Effector memory CD4-positive, alpha-beta T cell (primary cell): ENCODE measurements around the gene MED16.
"Not testable (repeated sequence)": the region's sequence is repeated elsewhere in the genome, so short reads cannot be mapped to it uniquely, and the experiment has no call there.

Source experiments
- DNase-seq, 3 donors: peaks; one replicate each; pipeline ENCODE4 v3.0.0-alpha.2; 2020
- H3K27ac ChIP-seq: 2 replicates; pipeline ENCODE4 v1.7.0; 2013; ENCODE audit warnings: mild to moderate bottlenecking, low read length, moderate library complexity; ENCODE audit not compliant: insufficient read depth, poor library complexity, severe bottlenecking
- H3K27me3 ChIP-seq: replicated peaks from 2 replicates; pipeline ENCODE4 v1.7.0; 2013; ENCODE audit warnings: mild to moderate bottlenecking, low read length; ENCODE audit not compliant: insufficient read depth, control insufficient read depth, poor library complexity, severe bottlenecking
- H3K36me3 ChIP-seq: 2 replicates; pipeline ENCODE4 v1.7.0; 2013; ENCODE audit warnings: mild to moderate bottlenecking, low read length, moderate library complexity; ENCODE audit not compliant: control insufficient read depth, insufficient read depth
- H3K4me1 ChIP-seq: 2 replicates; pipeline ENCODE4 v1.7.0; 2013; ENCODE audit warnings: low read length, mild to moderate bottlenecking; ENCODE audit not compliant: control insufficient read depth, insufficient read depth, poor library complexity, severe bottlenecking
- H3K4me3 ChIP-seq: 2 replicates; pipeline ENCODE4 v1.7.0; 2013; ENCODE audit warnings: low read length, low read depth, mild to moderate bottlenecking; ENCODE audit not compliant: insufficient read depth, poor library complexity, severe bottlenecking
- H3K9me3 ChIP-seq: 2 replicates; pipeline ENCODE4 v1.7.0; 2013; ENCODE audit warnings: mild to moderate bottlenecking, low read length, moderate library complexity; ENCODE audit not compliant: control insufficient read depth

Gene MED16

DNA sequence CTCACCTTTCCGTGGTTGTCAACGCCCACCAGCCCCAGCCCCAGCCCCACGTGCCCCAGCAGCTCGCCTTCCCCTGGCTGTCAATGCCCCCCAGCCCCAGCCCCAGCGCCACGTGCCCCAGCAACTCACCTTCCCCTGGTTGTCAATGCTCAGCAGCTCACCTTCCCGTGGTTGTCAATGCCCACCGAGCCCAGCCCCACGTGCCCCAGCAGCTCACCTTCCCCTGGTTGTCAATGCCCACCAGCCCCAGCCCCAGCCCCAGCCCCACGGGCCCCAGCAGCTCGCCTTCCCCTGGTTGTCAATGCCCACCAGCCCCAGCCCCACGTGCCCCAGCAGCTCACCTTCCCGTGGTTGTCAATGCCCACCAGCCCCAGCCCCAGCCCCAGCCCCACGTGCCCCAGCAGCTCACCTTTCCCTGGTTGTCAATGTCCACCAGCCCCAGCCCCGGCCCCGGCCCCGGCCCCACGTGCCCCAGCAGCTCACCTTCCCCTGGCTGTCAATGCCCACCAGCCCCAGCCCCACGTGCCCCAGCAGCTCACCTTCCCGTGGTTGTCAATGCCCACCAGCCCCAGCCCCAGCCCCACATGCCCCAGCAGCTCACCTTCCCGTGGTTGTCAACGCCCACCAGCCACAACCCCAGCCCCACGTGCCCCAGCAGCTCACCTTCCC, 14.9 kb downstream of the MED16 start:
- H3K9me3 ChIP-seq, H3K27ac ChIP-seq, H3K27me3 ChIP-seq, H3K4me1 ChIP-seq, H3K4me3 ChIP-seq, DNase-seq: not testable (repeated sequence)
- H3K36me3 ChIP-seq, result peaks cover 24% of the 10 kb centered on the region

GRCh38 chr19:876780-877314, 16.1 kb downstream of the MED16 start:
- H3K9me3 ChIP-seq, result no peaks in the 10 kb centered on the region
- H3K4me1 ChIP-seq, result peaks cover 8% of the 10 kb centered on the region
- H3K4me3 ChIP-seq, result no peak overlapping the region
- H3K27me3 ChIP-seq, result no peaks in the 10 kb centered on the region
- peaks cover 16% of the 10 kb centered on the region for H3K36me3 ChIP-seq
- no peak for DNase-seq
- no peak overlapping the region for H3K27ac ChIP-seq

DNA sequence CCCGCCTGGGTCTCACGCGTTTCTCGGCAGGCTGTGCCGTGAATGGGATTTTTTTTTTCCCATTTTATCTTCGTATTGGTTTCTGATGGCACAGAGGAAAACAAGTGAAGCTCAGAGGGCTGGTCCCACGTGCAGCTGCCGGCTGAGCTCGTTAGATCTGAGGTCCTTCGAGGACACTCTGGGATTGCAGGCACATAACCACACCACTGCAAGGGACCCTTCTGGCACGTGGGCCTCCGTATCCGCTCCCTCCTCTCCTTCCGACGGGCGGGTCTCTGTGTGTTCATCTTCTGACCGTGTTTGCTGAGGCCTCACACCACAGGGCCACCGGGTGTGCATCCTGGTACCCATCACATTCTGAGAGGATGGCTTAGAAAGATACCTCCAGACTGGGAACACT, 16.9 kb downstream of the MED16 start:
- Histone ChIP-seq H3K9me3 (no peaks in the 10 kb centered on the region), H3K4me3 (no peak overlapping the region), H3K36me3 (peaks cover 12% of the 10 kb centered on the region), H3K27ac (no peak overlapping the region), H3K4me1 (peaks cover 9% of the 10 kb centered on the region), H3K27me3 (no peaks in the 10 kb centered on the region)
- no peak for DNase-seq

- no peaks in the 10 kb centered on the region for H3K9me3 ChIP-seq
- no peak for DNase-seq
- peaks cover 9% of the 10 kb centered on the region for H3K4me1 ChIP-seq
- no peak overlapping the region for H3K27ac ChIP-seq
- H3K4me3 ChIP-seq, result no peak overlapping the region
- H3K27me3 ChIP-seq, result no peaks in the 10 kb centered on the region
- peaks cover 15% of the 10 kb centered on the region for H3K36me3 ChIP-seq
Measured at GRCh38 chr19:875265-875879, 17.6 kb downstream of the MED16 start.

- H3K36me3 ChIP-seq, result peaks cover 25% of the 10 kb centered on the region
Measured at GRCh38 chr19:873561-874041, 19.4 kb downstream of the MED16 start.

GRCh38 chr19:873084-873483, 19.9 kb downstream of the MED16 start:
- Histone ChIP-seq H3K27ac (no peak overlapping the region), H3K36me3 (peaks cover 28% of the 10 kb centered on the region), H3K4me3 (no peak overlapping the region), H3K27me3 (no peaks in the 10 kb centered on the region), H3K9me3 (no peaks in the 10 kb centered on the region), H3K4me1 (peaks cover 9% of the 10 kb centered on the region)
- DNase-seq, result peak; percentile 48 to 76 (median 65)

More at GRCh38 chr19:873561-874041, 19.4 kb downstream of the MED16 start:
- H3K27ac ChIP-seq, result no peak overlapping the region
- no peaks in the 10 kb centered on the region for H3K27me3 ChIP-seq
- no peak for DNase-seq
- H3K9me3 ChIP-seq, result no peaks in the 10 kb centered on the region
- H3K4me1 ChIP-seq, result peaks cover 9% of the 10 kb centered on the region
- no peak overlapping the region for H3K4me3 ChIP-seq

DNA sequence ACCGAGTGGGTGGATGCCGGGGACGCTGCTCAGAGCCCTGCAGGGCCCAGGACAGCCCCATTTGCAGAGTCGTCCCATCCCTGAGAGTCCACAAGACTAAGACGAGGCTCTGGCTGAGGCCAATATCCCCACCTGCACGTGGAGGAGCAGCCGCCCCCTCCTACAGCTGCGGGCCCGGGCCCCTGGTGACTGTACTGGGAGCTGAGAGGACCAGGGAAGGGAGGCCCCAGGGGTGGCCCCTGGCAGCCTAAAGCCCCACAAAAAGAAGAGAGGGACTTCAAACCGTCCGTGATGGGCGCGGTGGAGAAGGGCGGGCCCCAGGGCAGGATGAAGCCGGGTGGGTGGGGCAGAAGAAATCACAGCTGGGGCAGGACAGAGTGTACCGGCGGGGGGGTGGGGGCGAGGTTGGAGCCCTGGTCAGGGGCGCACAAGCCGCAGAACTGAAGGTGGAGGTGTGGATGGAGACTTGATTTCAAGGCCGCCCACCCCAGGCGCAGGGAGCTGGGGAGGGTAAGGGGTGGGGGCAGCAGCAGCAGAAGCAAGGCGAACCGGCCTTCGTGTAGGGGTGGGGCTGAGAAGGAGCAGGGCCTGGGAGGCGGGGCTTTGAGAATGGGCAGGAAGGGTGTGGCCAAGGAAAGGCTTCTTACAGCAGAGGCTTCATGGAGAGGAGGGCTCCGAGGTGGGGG, 20.6 kb downstream of the MED16 start:
- peaks cover 9% of the 10 kb centered on the region for H3K4me1 ChIP-seq
- H3K27ac ChIP-seq, result peak overlapping the region; percentile 59
- peak; percentile 60 to 79 (median 78) for DNase-seq
- peaks cover 35% of the 10 kb centered on the region for H3K36me3 ChIP-seq
- peak overlapping the region; percentile 29 for H3K4me3 ChIP-seq
- no peaks in the 10 kb centered on the region for H3K27me3 ChIP-seq
- no peaks in the 10 kb centered on the region for H3K9me3 ChIP-seq

DNA sequence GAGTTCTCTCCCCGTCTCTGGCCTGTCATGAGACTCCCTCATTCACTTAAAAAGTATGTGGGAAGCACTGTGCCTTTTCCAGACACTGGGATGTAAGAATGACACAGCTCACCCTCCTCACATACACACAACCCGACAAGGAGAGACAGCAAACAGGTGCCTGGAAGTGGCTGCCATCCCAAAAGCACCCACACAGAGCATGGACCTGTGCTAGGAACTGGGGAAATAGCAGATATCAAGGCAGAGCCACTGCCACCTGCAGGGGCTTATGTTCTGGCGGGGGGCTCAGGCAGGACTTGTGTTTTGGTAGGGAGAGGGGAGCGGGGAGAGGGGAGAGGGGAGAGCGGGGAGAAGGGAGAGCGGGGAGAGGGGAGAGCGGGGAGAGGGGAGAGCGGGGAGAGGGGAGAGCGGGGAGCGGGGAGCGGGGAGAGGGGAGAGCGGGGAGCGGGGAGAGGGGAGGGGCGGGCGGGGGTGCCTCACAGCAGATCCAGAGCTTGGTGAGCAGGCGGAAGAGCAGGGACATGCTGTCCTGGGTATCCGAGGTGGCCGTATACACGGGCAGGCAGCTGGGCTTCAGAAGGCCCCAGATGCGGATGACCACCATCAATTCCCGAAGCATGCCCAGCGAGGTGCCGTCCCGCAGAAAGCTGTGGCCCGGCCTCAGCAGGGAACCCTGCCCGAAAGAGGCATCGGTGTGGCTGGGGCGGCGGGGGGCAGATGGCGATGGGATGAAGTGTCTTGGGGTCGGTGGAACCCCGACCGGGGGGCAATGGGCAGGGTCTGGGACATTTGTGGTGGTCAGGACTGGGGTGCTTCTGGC, 21.3 kb downstream of the MED16 start:
- peaks cover 9% of the 10 kb centered on the region for H3K4me1 ChIP-seq
- no peak for DNase-seq
- H3K9me3 ChIP-seq, result no peaks in the 10 kb centered on the region
- peak overlapping the region; percentile 59 for H3K27ac ChIP-seq
- no peaks in the 10 kb centered on the region for H3K27me3 ChIP-seq
- H3K36me3 ChIP-seq, result peaks cover 37% of the 10 kb centered on the region
- H3K4me3 ChIP-seq, result peak overlapping the region; percentile 29

DNA sequence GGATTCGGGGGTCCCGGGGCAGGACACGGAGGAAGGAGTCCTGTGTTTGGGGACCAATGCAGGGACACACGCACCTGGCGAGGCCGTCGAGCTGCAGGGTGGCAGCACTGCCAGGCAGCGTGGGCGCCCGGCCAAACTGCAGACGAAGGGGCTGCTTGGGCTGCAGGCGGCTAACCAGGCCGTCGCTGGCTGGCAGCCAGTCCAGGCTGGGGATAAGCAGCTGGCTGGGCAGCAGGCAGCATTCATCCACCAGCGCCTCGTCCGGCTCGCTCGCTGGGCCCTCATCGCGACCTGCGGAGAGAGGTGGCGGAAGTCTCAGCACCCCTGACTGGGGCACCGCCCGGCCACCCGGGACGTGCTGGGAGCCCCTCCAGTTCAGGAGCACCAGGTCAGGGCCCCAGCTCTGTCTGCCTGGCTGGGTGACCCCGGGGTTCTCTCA, 22.0 kb downstream of the MED16 start:
- DNase-seq, result no peak
- Histone ChIP-seq H3K4me1 (peaks cover 9% of the 10 kb centered on the region), H3K9me3 (no peaks in the 10 kb centered on the region), H3K27me3 (no peaks in the 10 kb centered on the region), H3K27ac (no peak overlapping the region), H3K4me3 (no peak overlapping the region), H3K36me3 (peaks cover 37% of the 10 kb centered on the region)
